HuH-7.5 (cell line): Measurements from ENCODE around the gene CADM4.

ENCODE experiments used
- DNase-seq: peaks from one replicate; pipeline ENCODE4 v3.0.0; 2011; ENCODE audit warnings: low spot score

Gene CADM4

DNA sequence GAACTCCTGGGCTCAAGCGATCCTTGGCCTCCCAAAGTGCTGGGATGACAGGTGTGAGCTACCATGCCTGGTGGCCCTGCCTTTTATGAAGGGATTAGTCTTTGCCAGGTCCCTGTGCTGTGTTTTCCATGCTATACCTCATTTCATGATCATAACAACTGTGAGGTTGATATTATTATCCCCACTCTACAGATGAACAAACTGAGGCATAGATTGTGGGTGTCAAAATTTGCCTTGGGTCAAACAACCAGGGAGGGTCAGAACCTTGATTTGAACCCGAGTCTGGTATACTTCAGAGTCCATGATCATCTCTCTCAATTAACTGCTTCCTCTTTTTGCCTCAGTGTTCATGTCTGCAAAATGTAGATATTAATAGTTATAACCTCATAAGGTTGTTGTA, 57.2 kb downstream of the CADM4 start:
- no peak for DNase-seq

GRCh38 chr19:43581467-43581866, 58.2 kb downstream of the CADM4 start:
- DNase-seq: no peak

- DNase-seq: no peak
These were observed 60.9 kb downstream of the CADM4 start for GRCh38 chr19:43578787-43579186.

GRCh38 chr19:43575955-43576878, 63.4 kb downstream of the CADM4 start:
- DNase-seq: no peak

DNA sequence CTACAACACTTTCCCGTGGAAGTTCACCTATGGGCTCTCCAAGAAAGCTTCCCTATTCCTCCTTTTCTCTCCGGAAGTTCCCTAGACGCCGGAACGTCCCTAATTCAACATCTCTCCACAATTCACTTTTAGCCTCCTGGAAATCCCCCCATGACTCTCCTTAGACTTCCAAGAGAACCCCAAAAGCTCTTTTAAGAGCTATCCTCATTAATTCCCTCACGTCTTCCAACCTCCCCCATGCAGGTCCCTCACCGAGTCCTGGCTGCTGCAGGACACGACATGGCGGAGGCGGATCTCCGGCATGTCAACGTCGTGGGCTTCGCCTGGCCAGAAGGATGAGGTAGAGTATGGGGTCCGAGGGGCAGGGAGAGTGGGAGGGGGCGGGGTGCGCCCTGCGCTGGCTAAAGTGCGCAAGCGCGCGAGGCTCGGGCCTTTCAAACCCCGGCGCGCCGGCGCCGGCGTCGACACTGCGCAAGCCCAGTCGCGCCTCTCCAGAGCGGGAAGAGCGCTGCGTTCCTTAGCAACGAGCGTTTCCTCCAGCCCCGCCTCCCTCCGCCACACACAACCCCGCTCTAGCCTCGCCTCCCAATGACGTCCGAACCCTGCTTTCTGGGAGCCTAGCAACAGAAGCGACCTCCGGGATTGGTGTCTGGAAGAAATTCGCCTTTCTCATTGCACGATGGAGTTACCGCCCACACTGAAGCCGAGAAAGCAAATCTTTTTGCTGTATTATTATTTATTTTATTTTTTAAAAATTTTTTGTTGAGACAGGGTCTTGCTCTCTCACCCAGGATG, 64.3 kb downstream of the CADM4 start, which contains the start of the genes PINLYP and XRCC1:
PINLYP (plus strand) TSS at position 646 of the 795 bp plus-strand sequence. CDS start 1,391 bp downstream, outside the sequence.
XRCC1 (minus strand) TSS at position 372 of the 795 bp plus-strand sequence; CDS start at position 303, 69 bp downstream.
- DNase-seq: peak; percentile 95

DNA sequence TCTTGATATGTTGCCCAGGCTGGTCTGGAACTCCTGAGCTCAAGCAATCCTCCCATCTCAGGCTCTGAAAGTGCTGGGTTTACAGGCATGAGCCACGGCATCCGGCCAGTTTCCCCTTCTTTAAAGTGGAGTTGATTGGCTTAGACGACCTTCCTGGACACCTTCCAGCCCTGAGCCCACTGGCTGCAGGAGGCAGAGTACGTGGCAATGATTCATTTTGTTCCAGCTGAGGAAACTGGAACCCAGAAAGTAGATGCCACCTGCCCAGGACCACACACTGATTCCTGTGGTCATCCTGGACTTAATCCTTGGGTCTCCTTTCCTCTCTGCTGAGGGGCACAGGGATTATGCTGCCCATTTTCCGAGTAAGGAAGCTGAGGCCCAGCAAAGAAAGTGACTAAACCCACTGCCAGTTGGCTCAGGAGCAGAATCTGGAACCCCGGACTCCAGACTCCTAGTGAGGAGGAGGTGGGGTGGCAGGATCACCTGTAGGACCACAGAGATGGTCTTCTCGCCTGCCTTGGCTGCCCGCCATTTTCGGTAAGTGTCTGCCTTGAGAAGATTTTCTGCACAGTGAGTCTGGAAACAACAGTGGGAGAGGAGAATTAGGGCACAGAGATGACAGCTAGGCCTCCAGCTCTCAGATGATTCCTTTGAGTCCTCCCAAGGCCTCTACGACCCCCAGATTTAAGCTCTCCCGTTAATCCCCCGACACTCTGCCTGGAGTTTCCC, 65.1 kb downstream of the CADM4 start:
- no peak for DNase-seq
